Hypothalamus (tissue), 51 donors: ENCODE data around the gene GPR31.
"Not testable (repeated sequence)": the region's sequence is repeated elsewhere in the genome, so short reads cannot be mapped to it uniquely, and the experiment has no call there.

Experiments
- DNase-seq, 51 donors: peaks; one replicate each; lab custom pipeline; 2025; lab: John Stamatoyannopoulos, UW

GPR31 gene

DNA sequence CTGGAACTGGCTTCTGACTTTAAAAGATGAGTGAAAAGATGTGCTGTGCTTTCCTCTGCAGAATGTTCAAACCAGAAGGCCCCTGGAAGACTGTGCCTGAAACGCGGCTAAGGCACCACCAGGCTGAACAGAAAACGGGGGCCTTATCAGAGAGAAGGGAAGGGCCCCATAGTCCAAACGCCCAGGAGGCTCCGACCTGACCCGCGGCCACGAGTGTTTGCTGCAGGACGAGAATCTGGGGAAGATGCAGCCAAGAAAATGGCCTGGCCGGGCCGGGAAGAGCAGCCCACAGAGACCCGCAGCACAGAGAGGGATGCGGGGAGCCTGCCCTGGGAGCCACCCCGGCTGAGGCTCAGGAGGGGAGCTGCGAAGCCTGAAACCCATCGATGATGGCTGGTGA, 10.5 kb upstream of the GPR31 start:
- not testable (repeated sequence) for DNase-seq

DNA sequence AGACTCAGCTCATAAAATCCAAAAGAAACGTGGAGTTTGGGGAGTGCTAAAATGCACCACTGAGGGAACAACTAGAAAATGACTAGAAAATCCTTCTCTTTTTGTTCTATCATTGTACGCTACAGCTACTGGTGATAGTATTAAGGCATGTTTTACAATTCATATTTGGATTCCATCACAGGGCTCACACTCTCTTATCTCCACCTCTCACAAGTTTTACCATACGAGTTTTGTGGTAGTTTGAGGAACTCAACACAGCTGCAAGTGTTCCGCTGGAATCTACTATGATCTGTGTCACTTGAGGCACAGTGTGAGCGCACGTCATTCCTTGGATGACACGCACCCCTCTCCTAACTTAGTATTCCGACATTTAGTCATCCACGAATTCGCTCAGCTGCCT, 9.9 kb upstream of the GPR31 start:
- DNase-seq: not testable (repeated sequence)

- DNase-seq: no peak
Observed at GRCh38 chr6:167165858-167166471, 8.2 kb upstream of the GPR31 start.

DNA sequence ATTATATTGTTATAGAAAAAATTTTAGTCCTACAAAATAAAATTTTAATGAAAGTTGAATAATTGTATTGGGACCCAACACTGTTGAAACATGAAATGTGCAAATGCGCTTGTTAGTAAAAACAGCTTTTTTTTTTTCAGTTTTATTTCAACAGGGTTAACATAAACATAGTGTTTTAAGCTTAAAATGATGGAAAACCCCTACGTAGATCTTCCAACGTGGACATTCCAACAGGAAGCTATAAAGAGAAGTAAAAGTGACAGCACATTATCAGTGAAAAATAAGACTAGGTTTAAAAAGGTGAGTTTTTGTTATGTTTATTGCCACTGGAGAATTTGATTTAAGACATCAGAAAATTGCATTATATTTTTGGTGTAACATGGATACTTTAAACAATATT, 6.5 kb upstream of the GPR31 start:
- no peak for DNase-seq

GRCh38 chr6:167163476-167164011, 5.8 kb upstream of the GPR31 start:
- no peak for DNase-seq

DNA sequence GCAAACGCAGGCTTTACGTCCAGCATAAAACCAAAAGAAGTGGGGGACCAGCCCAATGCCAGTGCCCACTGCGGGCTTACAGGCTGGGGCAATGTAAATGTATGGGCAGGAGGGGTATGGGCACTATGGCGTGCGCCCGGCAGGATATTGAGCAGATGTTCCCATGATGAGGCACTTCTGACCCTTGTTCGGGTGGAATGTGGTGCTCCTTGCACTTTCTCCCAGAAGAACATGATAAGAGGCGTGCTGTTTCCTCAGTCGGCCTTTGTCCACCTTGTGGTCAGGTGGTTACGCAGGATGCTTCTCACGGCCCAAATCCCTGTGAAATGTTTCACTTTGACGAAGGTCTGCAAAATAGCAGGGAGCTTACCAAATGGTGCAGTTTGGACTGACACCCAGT, 4.8 kb upstream of the GPR31 start:
- DNase-seq: no peak

- no peak for DNase-seq
Observed at GRCh38 chr6:167161851-167162467, 4.2 kb upstream of the GPR31 start.

DNA sequence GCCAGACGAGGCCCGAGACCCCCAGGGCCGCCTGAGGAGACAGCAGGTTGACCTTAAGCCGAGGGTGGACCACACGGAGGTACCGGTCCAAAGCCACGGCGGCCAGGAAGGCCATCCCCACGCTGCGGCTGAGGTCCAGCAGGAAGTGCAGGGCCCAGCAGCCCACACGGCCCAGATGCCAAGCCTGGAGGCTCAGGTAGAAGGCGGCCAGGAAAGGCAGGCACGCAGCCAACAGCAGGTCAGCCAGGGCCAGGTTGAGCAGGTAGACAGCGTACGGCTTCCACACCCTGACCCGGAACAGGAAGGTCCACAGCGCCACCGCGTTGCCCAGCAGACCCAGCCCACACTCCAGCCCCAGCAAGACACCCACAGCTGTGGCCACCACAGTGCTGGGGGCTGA, 366 bp downstream of the GPR31 start:
- DNase-seq: no peak

GRCh38 chr6:167154895-167155294, 2.9 kb downstream of the GPR31 start:
- DNase-seq: no peak

GRCh38 chr6:167154291-167154690, 3.5 kb downstream of the GPR31 start:
- no peak for DNase-seq

GRCh38 chr6:167153521-167153959, 4.2 kb downstream of the GPR31 start:
- DNase-seq: peak in 21 of 51 donors; percentile 3 to 79 (median 30)

DNA sequence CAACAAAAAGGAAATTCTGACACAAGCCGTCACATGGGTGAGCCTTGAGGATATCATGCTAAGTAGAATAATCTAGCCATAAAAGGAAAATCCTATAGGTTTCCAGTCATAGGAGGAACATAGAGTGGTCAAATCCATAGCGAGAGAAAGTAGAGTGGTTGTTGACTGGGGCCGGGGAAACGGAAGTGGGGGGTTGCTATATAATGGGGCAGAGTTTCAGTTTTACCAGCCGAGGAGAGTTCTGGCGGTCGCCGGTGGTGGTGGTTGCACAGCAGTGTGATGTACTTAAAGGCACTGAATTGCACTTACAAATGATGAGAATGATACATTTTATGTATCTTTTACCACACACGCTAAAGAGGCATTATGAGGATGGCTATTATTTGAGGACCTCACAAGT, 4.9 kb downstream of the GPR31 start:
- no peak for DNase-seq

- DNase-seq: no peak
Observed at GRCh38 chr6:167151648-167152047, 6.1 kb downstream of the GPR31 start.

GRCh38 chr6:167150941-167151549, 6.7 kb downstream of the GPR31 start:
- DNase-seq: no peak

DNA sequence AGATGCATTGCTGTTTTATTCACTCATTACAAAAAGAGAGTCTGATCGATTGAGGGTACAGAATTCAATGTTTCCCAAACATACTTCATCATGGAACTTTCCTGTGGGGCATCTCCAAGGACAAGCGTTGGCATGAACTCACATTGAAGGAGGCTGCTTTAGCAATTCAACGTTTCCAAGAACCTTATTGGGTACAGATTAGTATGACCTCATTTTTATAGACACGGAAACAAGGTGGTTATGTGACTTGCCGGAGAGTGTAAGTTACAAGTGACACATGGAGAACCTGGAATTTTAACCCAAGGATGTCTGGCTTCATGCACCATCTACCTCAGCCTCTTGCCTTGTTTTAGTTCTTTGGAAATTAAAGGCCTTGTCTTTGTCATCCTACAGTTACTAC, 8.8 kb downstream of the GPR31 start:
- no peak for DNase-seq

GRCh38 chr6:167148021-167148420, 9.8 kb downstream of the GPR31 start:
- DNase-seq: no peak

DNA sequence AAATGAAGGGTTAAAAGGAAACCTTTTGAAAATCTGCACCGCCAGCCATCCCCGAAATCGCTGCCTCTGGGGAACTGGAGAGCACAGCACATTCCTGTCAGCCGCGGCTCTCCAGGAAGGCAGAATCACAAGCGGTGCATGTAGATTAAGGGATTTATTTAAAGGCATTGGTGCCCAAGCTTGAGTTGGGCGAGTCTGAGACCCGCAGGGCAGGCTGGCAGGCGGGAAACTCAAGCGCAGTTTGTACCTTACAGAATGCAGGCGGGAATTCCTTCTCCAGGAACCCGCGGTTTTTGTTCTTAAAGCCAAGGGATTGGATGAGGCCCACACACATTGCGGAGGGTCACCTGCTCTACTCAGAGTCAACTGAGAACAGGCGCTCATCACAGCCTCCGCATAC, 10.8 kb downstream of the GPR31 start:
- DNase-seq: no peak

DNA sequence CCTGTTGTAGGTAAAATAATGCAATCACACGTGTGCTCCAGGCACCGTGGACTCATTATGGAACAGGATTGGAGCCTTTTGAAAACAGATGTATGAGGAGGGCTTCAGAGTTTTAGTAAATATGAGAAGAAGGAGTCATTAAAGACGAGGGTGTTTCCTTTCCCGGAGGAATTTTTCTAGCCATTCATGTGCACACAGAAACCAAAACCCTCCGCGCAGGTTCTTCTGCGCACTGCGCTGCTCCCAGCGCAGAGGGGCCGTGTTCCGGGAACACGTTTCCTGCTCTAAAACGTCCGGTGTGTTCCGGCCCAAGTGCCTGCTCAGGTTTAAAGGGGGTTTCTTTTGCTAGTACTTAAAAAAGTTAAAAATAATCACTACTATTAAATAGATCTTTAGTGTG, 11.6 kb downstream of the GPR31 start:
- DNase-seq: no peak

- DNase-seq: no peak
Observed at GRCh38 chr6:167145461-167145860, 12.3 kb downstream of the GPR31 start.

- no peak for DNase-seq
Observed at GRCh38 chr6:167143041-167143440, 14.7 kb downstream of the GPR31 start.

GRCh38 chr6:167142433-167142761, 15.4 kb downstream of the GPR31 start:
- DNase-seq: no peak
